HEK293 (cell line): ENCODE results near the gene MYO1D.
A peak's percentile ranks its signal among the peaks of the same experiment; 100 is the strongest.

Source experiments
- CTCF ChIA-PET: fragments of 350-600 bp; formaldehyde crosslinking; extraction: SDS; loops from one replicate; lab custom pipeline; 2021; ENCODE audit warnings: antibody characterized with exemption; lab: Yijun Ruan, JAX
- POLR2A ChIA-PET: fragments of 300-600 bp; formaldehyde crosslinking; extraction: SDS; loops from one replicate; lab custom pipeline; 2020; ENCODE audit warnings: antibody characterized with exemption, inconsistent platforms; lab: Yijun Ruan, JAX
- H3K27ac ChIP-seq: fragments of 200-500 bp; sonication (Bioruptor generic); 2 replicates; pipeline ENCODE4 v1.5.1; 2014; ENCODE audit warnings: low read depth, low read length, control low read depth, inconsistent platforms; ENCODE audit errors: extremely low read depth
- H3K36me3 ChIP-seq, 2 experiments: fragments of 200-500 bp in 1 of 2; sonication (Bioruptor generic) in 1 of 2; 1 replicate in 1 of 2; 2 replicates in 1 of 2; pipeline ENCODE4 v1.5.1; 2014 to 2017; ENCODE audit warnings: inconsistent platforms in 2 of 2, low read length in 2 of 2; ENCODE audit not compliant: control insufficient read depth in 2 of 2, insufficient read depth in 1 of 2
- H3K4me1 ChIP-seq: fragments of 200-500 bp; sonication (Bioruptor generic); 2 replicates; pipeline ENCODE4 v1.5.1; 2014; ENCODE audit warnings: mild to moderate bottlenecking, low read length, inconsistent platforms; ENCODE audit not compliant: control insufficient read depth, insufficient read depth
- H3K4me3 ChIP-seq: 2 replicates; pipeline ENCODE4 v1.5.1; 2011; ENCODE audit warnings: low read depth, mild to moderate bottlenecking, control low read depth, low read length, moderate library complexity
- H3K9me3 ChIP-seq: fragments of 200-500 bp; sonication (Bioruptor generic); 2 replicates; pipeline ENCODE4 v1.5.1; 2014; ENCODE audit warnings: low read depth, low read length, inconsistent platforms; ENCODE audit not compliant: control insufficient read depth, insufficient read depth
- EGR2 ChIP-seq: fragments of 450-650 bp; formaldehyde crosslinking; IDR thresholded peaks from 2 replicates; pipeline ENCODE4 v1.5.1; 2016; ENCODE audit warnings: low read depth, missing biosample characterization, missing genetic modification characterization
- GLIS1 ChIP-seq: fragments of 450-650 bp; formaldehyde crosslinking; IDR thresholded peaks from 2 replicates; pipeline ENCODE4 v1.5.1; 2016; ENCODE audit warnings: missing biosample characterization, missing genetic modification characterization
- KLF1 ChIP-seq: fragments of 450-650 bp; formaldehyde crosslinking; IDR thresholded peaks from 2 replicates; pipeline ENCODE4 v1.5.1; 2016; ENCODE audit warnings: missing biosample characterization, missing genetic modification characterization
- SP2 ChIP-seq: fragments of 450-650 bp; formaldehyde crosslinking; IDR thresholded peaks from 2 replicates; pipeline ENCODE4 v1.5.1; 2016; ENCODE audit warnings: missing biosample characterization, missing genetic modification characterization
- ZBTB17 ChIP-seq: fragments of 450-650 bp; formaldehyde crosslinking; IDR thresholded peaks from 2 replicates; pipeline ENCODE4 v1.5.1; 2016; ENCODE audit warnings: missing biosample characterization, missing genetic modification characterization
- ZBTB21 ChIP-seq: fragments of 450-650 bp; formaldehyde crosslinking; IDR thresholded peaks from 2 replicates; pipeline ENCODE4 v1.5.1; 2017; ENCODE audit warnings: missing biosample characterization, missing genetic modification characterization
- ZFHX2 ChIP-seq: fragments of 450-650 bp; formaldehyde crosslinking; conservative IDR thresholded peaks from 2 replicates; pipeline ENCODE4 v1.5.1; 2016; ENCODE audit warnings: missing biosample characterization, missing genetic modification characterization
- ZNF112 ChIP-seq: fragments of 450-650 bp; formaldehyde crosslinking; IDR thresholded peaks from 2 replicates; pipeline ENCODE4 v1.5.0; 2017; ENCODE audit warnings: missing biosample characterization, missing genetic modification characterization
- ZNF155 ChIP-seq: fragments of 450-650 bp; formaldehyde crosslinking; IDR thresholded peaks from 2 replicates; pipeline ENCODE4 v1.5.1; 2016; ENCODE audit warnings: missing biosample characterization, missing genetic modification characterization
- ZNF169 ChIP-seq: fragments of 450-650 bp; formaldehyde crosslinking; IDR thresholded peaks from 2 replicates; pipeline ENCODE4 v1.5.1; 2016; ENCODE audit warnings: missing biosample characterization, missing genetic modification characterization
- ZNF2 ChIP-seq: fragments of 450-650 bp; formaldehyde crosslinking; IDR thresholded peaks from 2 replicates; pipeline ENCODE4 v1.5.1; 2016; ENCODE audit warnings: missing biosample characterization, missing genetic modification characterization
- ZNF211 ChIP-seq: fragments of 450-650 bp; formaldehyde crosslinking; IDR thresholded peaks from 2 replicates; pipeline ENCODE4 v1.5.1; 2016; ENCODE audit warnings: low read depth, missing biosample characterization, missing genetic modification characterization
- ZNF221 ChIP-seq: fragments of 450-650 bp; formaldehyde crosslinking; IDR thresholded peaks from 2 replicates; pipeline ENCODE4 v1.5.1; 2017; ENCODE audit warnings: missing biosample characterization, missing genetic modification characterization, borderline replicate concordance
- ZNF266 ChIP-seq: fragments of 450-650 bp; formaldehyde crosslinking; IDR thresholded peaks from 2 replicates; pipeline ENCODE4 v1.5.1; 2016; ENCODE audit warnings: missing biosample characterization, missing genetic modification characterization, low read depth
- ZNF366 ChIP-seq: fragments of 450-650 bp; formaldehyde crosslinking; conservative IDR thresholded peaks from 2 replicates; pipeline ENCODE4 v1.5.1; 2016; ENCODE audit warnings: missing biosample characterization, missing genetic modification characterization
- ZNF654 ChIP-seq: fragments of 450-650 bp; formaldehyde crosslinking; IDR thresholded peaks from 2 replicates; pipeline ENCODE4 v1.5.1; 2016; ENCODE audit warnings: low read depth, missing biosample characterization, missing genetic modification characterization
- ZNF670 ChIP-seq: fragments of 450-650 bp; formaldehyde crosslinking; IDR thresholded peaks from 2 replicates; pipeline ENCODE4 v1.5.1; 2016; ENCODE audit warnings: missing biosample characterization, missing genetic modification characterization, low read depth
- ZNF768 ChIP-seq: fragments of 450-650 bp; formaldehyde crosslinking; IDR thresholded peaks from 2 replicates; pipeline ENCODE4 v1.5.1; 2018; ENCODE audit warnings: missing biosample characterization, mild to moderate bottlenecking, missing genetic modification characterization
- TF ChIP-seq, protein P1 (sequence below): fragments of 450-650 bp; formaldehyde crosslinking; IDR thresholded peaks from 2 replicates; pipeline ENCODE4 v1.5.1; 2016; ENCODE audit warnings: missing biosample characterization, missing genetic modification characterization
- TF ChIP-seq, protein P2 (sequence below): fragments of 450-650 bp; formaldehyde crosslinking; conservative IDR thresholded peaks from 2 replicates; pipeline ENCODE4 v1.5.1; 2016; ENCODE audit warnings: low read depth, missing biosample characterization, missing genetic modification characterization

Gene MYO1D

GRCh38 chr17:32912218-32912897, 35.4 kb upstream of the MYO1D start:
- POLR2A ChIA-PET, result no interaction called here
- CTCF ChIA-PET, result interaction anchor here (1.0 to 7.6 kb wide), 5 partner anchors 8 to 131 kb away, joined by 4 to 105 read pairs (median 25); partner anchors contain the start of gene MYO1D
- Histone ChIP-seq H3K4me1 (no peaks in the 10 kb centered on the region), H3K27ac (no peak overlapping the region), H3K4me3 (no peak overlapping the region), H3K9me3 (no peaks in the 10 kb centered on the region), H3K36me3 (no peaks in the 10 kb centered on the region)
- no peak for TF ChIP-seq ZNF654 (tag by site-specific recombination)
- TF ChIP-seq ZNF112 (tag by site-specific recombination), result no peak
- no peak for TF ChIP-seq ZNF221 (tag by site-specific recombination)
- no peak for TF ChIP-seq ZNF366 (tag by site-specific recombination)
- TF ChIP-seq ZFHX2 (tag by site-specific recombination), result 0 out of 2 replicates have a peak, but pooled peaks have one; percentile 19
- peak; percentile 58 for TF ChIP-seq SP2
- TF ChIP-seq KLF1 (tag by site-specific recombination), result no peak
- peak; percentile 29; the same call in 1 of the 2 replicates for TF ChIP-seq EGR2 (tag by site-specific recombination)
- TF ChIP-seq ZNF155 (tag by site-specific recombination), result no peak
- peak; percentile 49 for TF ChIP-seq GLIS1 (tag by site-specific recombination)
- no peak for TF ChIP-seq ZNF169 (tag by site-specific recombination)

DNA sequence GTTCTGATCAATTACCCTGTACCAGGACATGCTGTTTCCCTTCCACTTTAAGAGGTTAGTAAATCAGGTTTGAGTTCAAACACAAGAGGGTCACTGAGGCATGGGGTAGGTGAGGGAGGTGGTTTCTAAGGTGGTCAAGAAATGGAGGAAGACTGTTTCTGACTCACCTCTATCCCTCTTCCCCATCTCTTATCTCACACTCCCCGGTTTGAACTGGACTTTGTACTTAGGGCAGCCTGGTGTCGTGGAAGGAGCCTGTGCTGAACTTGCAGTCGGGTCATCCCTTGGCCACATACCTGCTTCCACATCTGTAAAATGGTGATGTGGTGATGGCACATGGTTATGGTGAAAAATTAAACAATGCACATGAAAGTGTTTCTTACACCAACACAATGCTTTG, 33.8 kb upstream of the MYO1D start:
- ChIA-PET POLR2A (interaction anchor here (1.0 kb wide), 1 partner anchor 38 kb away, joined by 5 read pairs; no protein-coding TSS in a partner anchor), CTCF (interaction anchor here (0.6 to 7.6 kb wide), 13 partner anchors 9 to 427 kb away, joined by 3 to 105 read pairs (median 6); partner anchors contain the start of genes MYO1D and TMEM98)
- Histone ChIP-seq H3K4me1 (no peaks in the 10 kb centered on the region), H3K9me3 (no peaks in the 10 kb centered on the region), H3K36me3 (no peaks in the 10 kb centered on the region)
- TF ChIP-seq ZNF768, result no peak
- no peak for TF ChIP-seq ZBTB21
- TF ChIP-seq ZNF670 (tag by site-specific recombination), result no peak
- no peak for TF ChIP-seq ZNF211
- no peak for TF ChIP-seq ZNF266 (tag by site-specific recombination)
- TF ChIP-seq, all 188 proteins: peak for 0
- no peak overlapping the region for H3K4me3 ChIP-seq
- no peak overlapping the region for H3K27ac ChIP-seq

GRCh38 chr17:32909787-32910369, 33.0 kb upstream of the MYO1D start:
- ChIA-PET POLR2A (interaction anchor here (0.7 to 1.0 kb wide), 4 partner anchors 10 to 127 kb away, joined by 4 to 5 read pairs (median 4); partner anchors contain the start of gene MYO1D), CTCF (interaction anchor here (0.6 to 7.6 kb wide), 31 partner anchors 10 to 447 kb away, joined by 3 to 105 read pairs (median 4); partner anchors contain the start of genes MYO1D and TMEM98)
- no peaks in the 10 kb centered on the region for H3K36me3 ChIP-seq
- H3K4me1 ChIP-seq, result no peaks in the 10 kb centered on the region
- H3K4me3 ChIP-seq, result no peak overlapping the region
- H3K27ac ChIP-seq, result no peak overlapping the region
- H3K9me3 ChIP-seq, result no peaks in the 10 kb centered on the region
- TF ChIP-seq ZNF654 (tag by site-specific recombination) (peak; percentile 91), ZNF2 (0 out of 2 replicates have a peak, but pooled peaks have one; percentile 46), ZBTB17 (peak; percentile 48; the same call in 1 of the 2 replicates)
- TF ChIP-seq, protein P1, sequence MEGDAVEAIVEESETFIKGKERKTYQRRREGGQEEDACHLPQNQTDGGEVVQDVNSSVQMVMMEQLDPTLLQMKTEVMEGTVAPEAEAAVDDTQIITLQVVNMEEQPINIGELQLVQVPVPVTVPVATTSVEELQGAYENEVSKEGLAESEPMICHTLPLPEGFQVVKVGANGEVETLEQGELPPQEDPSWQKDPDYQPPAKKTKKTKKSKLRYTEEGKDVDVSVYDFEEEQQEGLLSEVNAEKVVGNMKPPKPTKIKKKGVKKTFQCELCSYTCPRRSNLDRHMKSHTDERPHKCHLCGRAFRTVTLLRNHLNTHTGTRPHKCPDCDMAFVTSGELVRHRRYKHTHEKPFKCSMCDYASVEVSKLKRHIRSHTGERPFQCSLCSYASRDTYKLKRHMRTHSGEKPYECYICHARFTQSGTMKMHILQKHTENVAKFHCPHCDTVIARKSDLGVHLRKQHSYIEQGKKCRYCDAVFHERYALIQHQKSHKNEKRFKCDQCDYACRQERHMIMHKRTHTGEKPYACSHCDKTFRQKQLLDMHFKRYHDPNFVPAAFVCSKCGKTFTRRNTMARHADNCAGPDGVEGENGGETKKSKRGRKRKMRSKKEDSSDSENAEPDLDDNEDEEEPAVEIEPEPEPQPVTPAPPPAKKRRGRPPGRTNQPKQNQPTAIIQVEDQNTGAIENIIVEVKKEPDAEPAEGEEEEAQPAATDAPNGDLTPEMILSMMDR (tag by site-specific recombination), result peak; percentile 71; the same call in 1 of the 2 replicates
- TF ChIP-seq, protein P2, sequence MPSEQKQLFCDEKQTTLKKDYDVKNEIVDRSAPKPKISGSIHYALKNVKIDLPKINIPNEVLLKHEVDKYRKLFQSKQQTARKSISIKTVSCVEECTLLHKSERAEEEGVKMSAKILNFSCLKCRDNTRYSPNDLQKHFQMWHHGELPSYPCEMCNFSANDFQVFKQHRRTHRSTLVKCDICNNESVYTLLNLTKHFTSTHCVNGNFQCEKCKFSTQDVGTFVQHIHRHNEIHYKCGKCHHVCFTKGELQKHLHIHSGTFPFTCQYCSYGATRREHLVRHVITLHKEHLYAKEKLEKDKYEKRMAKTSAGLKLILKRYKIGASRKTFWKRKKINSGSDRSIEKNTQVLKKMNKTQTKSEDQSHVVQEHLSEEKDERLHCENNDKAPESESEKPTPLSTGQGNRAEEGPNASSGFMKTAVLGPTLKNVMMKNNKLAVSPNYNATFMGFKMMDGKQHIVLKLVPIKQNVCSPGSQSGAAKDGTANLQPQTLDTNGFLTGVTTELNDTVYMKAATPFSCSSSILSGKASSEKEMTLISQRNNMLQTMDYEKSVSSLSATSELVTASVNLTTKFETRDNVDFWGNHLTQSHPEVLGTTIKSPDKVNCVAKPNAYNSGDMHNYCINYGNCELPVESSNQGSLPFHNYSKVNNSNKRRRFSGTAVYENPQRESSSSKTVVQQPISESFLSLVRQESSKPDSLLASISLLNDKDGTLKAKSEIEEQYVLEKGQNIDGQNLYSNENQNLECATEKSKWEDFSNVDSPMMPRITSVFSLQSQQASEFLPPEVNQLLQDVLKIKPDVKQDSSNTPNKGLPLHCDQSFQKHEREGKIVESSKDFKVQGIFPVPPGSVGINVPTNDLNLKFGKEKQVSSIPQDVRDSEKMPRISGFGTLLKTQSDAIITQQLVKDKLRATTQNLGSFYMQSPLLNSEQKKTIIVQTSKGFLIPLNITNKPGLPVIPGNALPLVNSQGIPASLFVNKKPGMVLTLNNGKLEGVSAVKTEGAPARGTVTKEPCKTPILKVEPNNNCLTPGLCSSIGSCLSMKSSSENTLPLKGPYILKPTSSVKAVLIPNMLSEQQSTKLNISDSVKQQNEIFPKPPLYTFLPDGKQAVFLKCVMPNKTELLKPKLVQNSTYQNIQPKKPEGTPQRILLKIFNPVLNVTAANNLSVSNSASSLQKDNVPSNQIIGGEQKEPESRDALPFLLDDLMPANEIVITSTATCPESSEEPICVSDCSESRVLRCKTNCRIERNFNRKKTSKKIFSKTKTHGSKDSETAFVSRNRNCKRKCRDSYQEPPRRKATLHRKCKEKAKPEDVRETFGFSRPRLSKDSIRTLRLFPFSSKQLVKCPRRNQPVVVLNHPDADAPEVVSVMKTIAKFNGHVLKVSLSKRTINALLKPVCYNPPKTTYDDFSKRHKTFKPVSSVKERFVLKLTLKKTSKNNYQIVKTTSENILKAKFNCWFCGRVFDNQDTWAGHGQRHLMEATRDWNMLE, result 0 out of 2 replicates have a peak, but pooled peaks have one; percentile 26
